NOMO-1 (cell line): Measurements from ENCODE around the gene SFSWAP.
A peak's percentile ranks its signal among the peaks of the same experiment; 100 is the strongest.

Source experiments
- DNase-seq, 2 experiments: peaks; one replicate each; lab custom pipeline; 2025; ENCODE audit not compliant: unreplicated experiment in 2 of 2; lab: John Stamatoyannopoulos, UW

SFSWAP gene

GRCh38 chr12:131830335-131830913 lies 119.5 kb downstream of the SFSWAP start:
- peak; percentile 63 to 76 for DNase-seq

- DNase-seq: no peak
Observed at GRCh38 chr12:131830914-131831571, 120.2 kb downstream of the SFSWAP start.

- DNase-seq: no peak
Observed at GRCh38 chr12:131831635-131832041, 120.7 kb downstream of the SFSWAP start.

- no peak for DNase-seq
Observed at GRCh38 chr12:131832321-131833231, 121.7 kb downstream of the SFSWAP start.

GRCh38 chr12:131833288-131833895 lies 122.5 kb downstream of the SFSWAP start:
- no peak for DNase-seq

GRCh38 chr12:131833896-131834641 lies 123.2 kb downstream of the SFSWAP start:
- no peak for DNase-seq

- DNase-seq: no peak
Observed at GRCh38 chr12:131834798-131835615, 124.1 kb downstream of the SFSWAP start.

GRCh38 chr12:131835616-131836171 lies 124.8 kb downstream of the SFSWAP start:
- no peak for DNase-seq

GRCh38 chr12:131836193-131836592 lies 125.3 kb downstream of the SFSWAP start:
- DNase-seq: no peak

- no peak for DNase-seq
Observed at GRCh38 chr12:131836714-131837397, 126.0 kb downstream of the SFSWAP start.

- DNase-seq: no peak
Observed at GRCh38 chr12:131840643-131841416, 129.9 kb downstream of the SFSWAP start.

GRCh38 chr12:131841547-131841946 lies 130.7 kb downstream of the SFSWAP start:
- DNase-seq: no peak

- no peak for DNase-seq
Observed at GRCh38 chr12:131842169-131842568, 131.3 kb downstream of the SFSWAP start.

GRCh38 chr12:131843527-131843926 lies 132.6 kb downstream of the SFSWAP start:
- no peak for DNase-seq

GRCh38 chr12:131844140-131844539 lies 133.2 kb downstream of the SFSWAP start:
- DNase-seq: no peak

GRCh38 chr12:131844656-131845055 lies 133.8 kb downstream of the SFSWAP start:
- no peak for DNase-seq

GRCh38 chr12:131845121-131845520 lies 134.2 kb downstream of the SFSWAP start:
- DNase-seq: no peak

GRCh38 chr12:131847456-131847855 lies 136.6 kb downstream of the SFSWAP start:
- DNase-seq: no peak
